CMK (cell line): ENCODE data around the gene TAS2R38.

Experiments used
- DNase-seq: peaks from one replicate; pipeline ENCODE4 v3.0.0-alpha.2; 2010; ENCODE audit warnings: low read depth

The TAS2R38 gene

GRCh38 chr7:141976524-141977245 is 3.1 kb upstream of the TAS2R38 start:
- DNase-seq = no peak

DNA sequence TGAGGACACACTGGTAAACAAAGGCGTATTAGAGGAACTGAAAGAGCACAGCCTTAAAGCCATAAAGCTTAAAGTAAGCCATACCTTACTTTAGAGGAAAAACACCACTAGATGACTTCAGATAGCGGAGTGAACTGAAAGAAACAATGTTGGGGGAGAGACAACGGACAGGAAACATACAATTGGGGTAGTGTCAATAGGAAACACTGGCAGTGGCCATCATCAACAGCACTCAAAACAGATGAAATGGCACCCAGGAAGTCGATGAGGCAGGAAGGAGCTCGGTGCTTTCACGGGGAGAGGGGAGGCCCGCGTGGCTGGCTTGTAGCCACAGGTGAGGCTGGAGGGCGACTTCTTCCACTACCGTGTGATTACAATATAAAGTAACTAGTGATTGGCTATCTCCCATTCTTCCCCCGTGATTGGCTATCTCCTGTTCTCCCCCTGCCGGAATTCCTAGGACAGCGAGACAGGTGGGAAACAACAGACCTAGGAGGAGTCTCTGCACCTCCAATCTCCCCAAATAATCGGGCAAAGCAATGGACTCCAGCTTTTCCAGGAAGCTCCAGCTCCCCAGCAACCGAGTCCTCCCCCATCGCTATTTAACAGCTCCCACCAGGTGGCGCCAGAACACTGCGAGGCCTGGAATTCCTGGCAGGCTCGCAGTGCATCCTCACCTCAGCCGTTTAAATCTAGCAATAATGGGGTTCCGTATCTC is 2.4 kb upstream of the TAS2R38 start:
- DNase-seq = peak; percentile 15

- DNase-seq = no peak
These were observed 1.3 kb upstream of the TAS2R38 start for GRCh38 chr7:141974831-141975230.

DNA sequence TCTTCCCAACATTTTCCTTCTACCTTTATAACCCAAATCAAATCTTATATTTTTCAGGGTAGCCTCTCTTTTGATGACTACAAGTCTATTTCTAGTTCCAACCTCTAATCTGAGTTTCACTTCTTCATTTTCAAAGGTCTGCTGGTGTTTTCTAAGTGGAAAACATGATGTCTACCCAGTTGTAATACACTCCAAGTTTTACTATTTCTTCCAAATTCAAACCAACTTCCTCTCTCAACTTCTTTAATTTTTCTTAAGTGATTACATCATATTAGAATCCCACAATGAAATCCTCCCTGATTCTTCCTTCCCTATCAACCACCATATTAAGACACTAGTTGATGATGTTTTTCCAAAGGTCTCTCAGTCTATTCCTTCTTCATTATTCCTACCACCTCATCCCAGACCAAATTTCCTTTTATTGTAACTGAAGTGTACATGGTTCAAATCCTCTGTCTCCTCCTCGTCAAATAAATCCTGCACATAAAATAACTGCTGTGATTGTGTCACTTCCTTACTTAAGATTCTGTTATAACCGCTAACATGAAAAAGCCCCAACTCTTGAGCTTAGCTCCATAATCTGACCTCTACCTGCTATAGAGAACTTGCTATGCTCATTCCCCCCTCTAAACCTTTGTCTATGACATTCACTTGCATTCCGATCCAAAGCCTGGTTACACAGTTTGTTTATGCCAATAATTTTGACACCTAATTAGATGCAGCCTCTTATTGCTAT is 12.7 kb downstream of the TAS2R38 start:
- DNase-seq = no peak

DNA sequence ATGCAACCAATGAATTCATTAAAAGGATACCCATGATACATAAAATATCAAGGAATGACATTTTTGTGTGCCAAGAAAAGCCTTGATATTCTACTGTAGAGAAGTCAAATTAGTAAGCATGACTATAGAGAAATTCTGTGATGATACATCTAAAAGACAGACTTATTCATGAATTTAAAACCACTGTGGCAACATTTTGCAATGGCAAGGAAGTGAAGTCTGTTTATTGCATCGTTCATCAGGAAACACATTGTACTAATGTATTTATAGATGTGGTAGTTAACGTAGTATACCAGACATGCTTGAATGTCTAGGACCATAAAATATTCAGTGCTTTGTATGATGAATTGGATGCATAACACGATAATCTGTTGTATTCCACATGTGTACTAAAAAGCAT is 17.5 kb downstream of the TAS2R38 start:
- no peak for DNase-seq

DNA sequence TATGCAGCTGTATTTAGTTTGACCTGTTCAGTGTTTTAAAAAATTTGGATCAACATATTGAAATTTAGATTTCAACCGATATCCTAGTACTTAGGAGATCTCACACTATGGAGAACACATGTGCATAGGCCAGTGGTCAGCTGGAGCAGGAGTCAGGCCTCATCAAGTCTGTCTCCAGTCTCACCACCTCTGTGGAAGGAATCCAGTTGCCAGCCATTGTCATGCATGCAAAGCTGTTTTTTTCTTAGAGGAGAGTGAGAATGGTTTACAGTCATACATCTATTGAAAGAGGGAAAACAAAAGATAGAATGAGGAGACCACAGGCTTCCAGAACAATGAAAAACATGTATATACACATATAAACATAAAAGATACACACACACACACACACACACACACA is 19.2 kb downstream of the TAS2R38 start:
- DNase-seq = no peak

DNA sequence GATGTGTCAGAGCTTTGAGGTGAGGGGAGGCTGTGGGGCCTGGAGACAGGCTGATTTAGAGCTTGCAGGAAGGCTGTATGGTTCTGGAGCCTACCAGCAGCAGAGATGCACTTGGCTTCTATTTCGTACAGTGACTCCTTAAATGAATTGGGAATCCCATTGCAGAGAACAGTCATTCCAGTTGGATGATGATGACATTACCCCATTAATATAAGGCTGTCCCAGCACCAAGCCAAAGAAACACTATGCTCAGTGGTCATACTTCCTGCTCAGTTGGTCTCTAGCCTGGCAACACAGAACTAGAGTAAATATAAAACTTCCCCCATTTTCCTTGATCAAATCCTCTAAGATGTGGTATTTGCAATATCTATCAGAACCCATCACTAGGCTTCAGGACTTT is 21.1 kb downstream of the TAS2R38 start:
- no peak for DNase-seq

DNA sequence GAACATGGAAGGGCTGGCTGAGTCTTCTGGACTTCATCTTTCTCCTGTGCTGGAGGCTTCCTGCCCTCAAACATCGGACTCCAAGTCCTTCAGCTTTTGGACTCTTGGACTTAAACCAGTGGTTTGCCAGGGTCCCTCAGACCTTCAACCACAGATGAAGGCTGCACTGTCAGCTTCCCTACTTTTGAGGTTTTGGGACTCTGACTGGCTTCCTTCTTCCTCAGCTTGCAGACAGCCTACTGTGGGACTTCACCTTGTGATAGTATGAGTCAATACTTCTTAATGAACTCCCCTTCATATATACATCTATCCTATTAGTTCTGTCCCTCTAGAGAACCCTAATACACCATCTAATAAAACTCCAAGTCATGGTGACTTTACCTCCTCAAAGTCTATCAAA is 22.8 kb downstream of the TAS2R38 start:
- no peak for DNase-seq

- DNase-seq = no peak
These were observed 23.7 kb downstream of the TAS2R38 start for GRCh38 chr7:141949911-141950310.

- DNase-seq = no peak
These were observed 24.1 kb downstream of the TAS2R38 start for GRCh38 chr7:141949451-141949850.

GRCh38 chr7:141949021-141949420 is 24.6 kb downstream of the TAS2R38 start:
- no peak for DNase-seq

- no peak for DNase-seq
These were observed 26.8 kb downstream of the TAS2R38 start, which contains the start of gene CLEC5A for GRCh38 chr7:141946796-141947195. Gene CLEC5A, minus strand, starts transcription at chr7:141946974. Its CDS starts 682 bp downstream, at chr7:141946292.

- DNase-seq = no peak
These were observed 28.2 kb downstream of the TAS2R38 start for GRCh38 chr7:141945356-141945755.

GRCh38 chr7:141944811-141945210 is 28.8 kb downstream of the TAS2R38 start:
- DNase-seq = no peak

DNA sequence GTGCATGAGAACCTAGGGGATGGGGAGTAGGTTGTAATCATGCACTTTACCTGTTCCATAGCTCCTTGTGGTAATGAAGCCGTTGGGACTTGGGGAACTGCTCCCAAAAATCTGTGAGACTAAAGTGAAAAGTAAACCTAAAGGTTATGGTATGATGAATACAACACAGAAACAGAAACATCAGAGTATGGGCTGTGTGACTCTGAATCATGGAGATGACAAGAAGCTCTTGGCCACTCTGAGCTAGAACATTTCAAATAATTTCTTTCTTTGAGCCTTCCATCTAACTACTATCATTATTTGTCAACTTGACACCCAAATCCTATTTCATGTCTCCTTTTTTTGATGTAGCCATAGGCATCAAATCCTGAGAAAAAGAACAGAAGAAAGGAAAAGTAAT is 29.7 kb downstream of the TAS2R38 start:
- no peak for DNase-seq

DNA sequence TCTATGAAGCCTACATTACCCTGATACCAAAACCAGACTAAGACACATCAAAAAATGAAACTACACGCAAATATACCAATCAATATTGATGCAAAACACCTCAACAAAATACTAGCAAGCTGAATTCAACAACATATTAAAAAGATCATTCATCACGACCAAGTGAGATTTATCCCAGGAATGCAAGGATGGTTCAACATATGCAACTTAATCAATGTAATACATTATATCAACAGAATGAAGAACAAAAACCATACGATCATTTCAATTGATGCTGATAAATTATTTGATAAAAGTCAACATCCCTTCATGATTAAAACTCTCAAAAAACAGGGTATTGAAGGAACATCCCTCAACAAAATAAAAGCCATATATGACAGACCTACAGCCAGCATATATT is 32.5 kb downstream of the TAS2R38 start:
- no peak for DNase-seq

DNA sequence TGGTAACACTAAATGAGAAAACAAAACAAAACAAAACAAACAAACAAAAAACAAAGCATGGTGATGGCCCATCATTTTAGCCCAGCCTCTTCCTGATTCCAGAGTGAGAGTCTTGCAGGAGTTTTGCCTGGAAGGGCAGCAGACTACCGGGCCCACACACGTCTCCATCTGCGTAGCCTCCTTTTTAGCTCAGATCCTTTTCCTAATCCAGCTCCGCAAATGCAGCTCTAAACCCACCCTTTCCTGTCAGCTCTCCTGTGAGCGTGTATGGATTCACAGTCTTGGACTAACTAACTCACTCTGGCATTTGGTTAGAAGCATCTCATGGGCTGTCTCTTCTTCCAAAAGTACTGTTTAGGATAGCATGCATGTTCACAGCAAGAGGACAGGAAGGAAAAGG is 43.4 kb downstream of the TAS2R38 start:
- DNase-seq = no peak

DNA sequence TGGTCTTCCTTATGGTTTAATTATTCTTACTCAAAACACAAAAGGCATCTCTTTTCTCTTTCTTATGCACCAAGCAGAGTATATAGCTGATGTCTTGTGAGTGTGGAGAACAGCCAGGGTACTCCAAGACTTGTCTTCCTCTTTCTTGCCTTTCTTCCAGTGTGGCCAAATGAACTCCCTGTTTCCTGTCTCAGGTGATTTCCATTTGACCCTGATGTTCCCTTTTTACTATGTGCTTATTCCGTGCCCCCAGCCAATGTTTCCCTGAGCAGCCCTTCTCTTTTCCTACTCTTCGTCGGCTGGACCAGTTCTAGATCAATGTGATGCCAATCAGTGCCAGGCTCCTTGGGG is 44.8 kb downstream of the TAS2R38 start:
- DNase-seq = no peak

GRCh38 chr7:141928146-141928844 is 45.3 kb downstream of the TAS2R38 start:
- no peak for DNase-seq
